GM12875 (cell line): ENCODE results near the gene LARP4.
"Not testable (repeated sequence)": the region's sequence is repeated elsewhere in the genome, so short reads cannot be mapped to it uniquely, and the experiment has no call there.

Experiments
- H3K4me3 ChIP-seq: one replicate; pipeline ENCODE4 v1.5.1; 2011; ENCODE audit warnings: low read depth, low read length, control low read depth
- CTCF ChIP-seq: IDR thresholded peaks from 2 replicates; pipeline ENCODE4 v1.5.1; 2011; ENCODE audit warnings: low read depth, mild to moderate bottlenecking, control low read depth, inconsistent platforms, low read length, moderate library complexity, borderline replicate concordance; ENCODE audit not compliant: insufficient read depth

The LARP4 gene

GRCh38 chr12:50425589-50426258 lies 25.0 kb downstream of the LARP4 start:
- no peak overlapping the region for H3K4me3 ChIP-seq
- TF ChIP-seq CTCF: no peak

- H3K4me3 ChIP-seq: not testable (repeated sequence)
Observed at GRCh38 chr12:50431656-50432055, 31.0 kb downstream of the LARP4 start.

- no peak overlapping the region for H3K4me3 ChIP-seq
- no peak for TF ChIP-seq CTCF
Observed at GRCh38 chr12:50440288-50440687, 39.6 kb downstream of the LARP4 start.

- no peak overlapping the region for H3K4me3 ChIP-seq
- TF ChIP-seq CTCF: no peak
Observed at GRCh38 chr12:50441763-50442162, 41.1 kb downstream of the LARP4 start.

GRCh38 chr12:50442178-50442908 lies 41.7 kb downstream of the LARP4 start:
- H3K4me3 ChIP-seq: no peak overlapping the region
- TF ChIP-seq CTCF: no peak

- H3K4me3 ChIP-seq: not testable (repeated sequence)
Observed at GRCh38 chr12:50449671-50450070, 49.0 kb downstream of the LARP4 start.

GRCh38 chr12:50452795-50453194 lies 52.1 kb downstream of the LARP4 start:
- H3K4me3 ChIP-seq: no peak overlapping the region
- TF ChIP-seq CTCF: no peak

GRCh38 chr12:50453872-50454271 lies 53.2 kb downstream of the LARP4 start:
- H3K4me3 ChIP-seq: no peak overlapping the region
- TF ChIP-seq CTCF: no peak
